ENCODE results near the gene ZNF683. TPM values are rescaled to one million over a fixed set of nuclear protein-coding genes. Genes with fewer than 3 reads are reported as not detected.
"Not testable (repeated sequence)": the region's sequence is repeated elsewhere in the genome, so short reads cannot be mapped to it uniquely, and the experiment has no call there.

ZNF683 gene
- total RNA-seq, 2 donors from 2014 or later, result not detected

GRCh38 chr1:26330276-26330675 lies 42.3 kb downstream of the ZNF683 start:
- no peak for ATAC-seq
- Mint-ChIP-seq H3K27me3 (peaks cover 0 to 2% of the 10 kb centered on the region in 2 donors), H3K9me3 (no peaks in the 10 kb centered on the region), H3K4me1 (ENCODE audit: low read depth in 2 of 2) (no peaks in the 10 kb centered on the region), H3K4me3 (no peak overlapping the region), H3K27ac (no peak overlapping the region), H3K36me3 (no peaks in the 10 kb centered on the region)
- no peak for DNase-seq (ENCODE audit: low spot score)

- H3K4me1 Mint-ChIP-seq (ENCODE audit: low read depth in 2 of 2); H3K4me3 Mint-ChIP-seq; H3K36me3 Mint-ChIP-seq; ATAC-seq; H3K9me3 Mint-ChIP-seq; H3K27ac Mint-ChIP-seq; DNase-seq (ENCODE audit: low spot score); H3K27me3 Mint-ChIP-seq: not testable (repeated sequence)
Measured at GRCh38 chr1:26329380-26329779, 43.2 kb downstream of the ZNF683 start.

GRCh38 chr1:26328597-26328996 lies 44.0 kb downstream of the ZNF683 start:
- Mint-ChIP-seq H3K4me1 (ENCODE audit: low read depth in 2 of 2) (no peaks in the 10 kb centered on the region), H3K9me3 (no peaks in the 10 kb centered on the region)
- no peak for ATAC-seq

GRCh38 chr1:26327956-26328362 lies 44.6 kb downstream of the ZNF683 start:
- no peak overlapping the region for H3K4me3 Mint-ChIP-seq
- no peak overlapping the region for H3K27ac Mint-ChIP-seq
- no peak for ATAC-seq
- no peaks in the 10 kb centered on the region for H3K9me3 Mint-ChIP-seq
- no peak for DNase-seq (ENCODE audit: low spot score)
- H3K27me3 Mint-ChIP-seq, result peaks cover 0 to under 1% of the 10 kb centered on the region in 2 donors
- no peaks in the 10 kb centered on the region for H3K36me3 Mint-ChIP-seq
- H3K4me1 Mint-ChIP-seq (ENCODE audit: low read depth in 2 of 2), result peaks cover 0 to 3% of the 10 kb centered on the region in 2 donors

More at GRCh38 chr1:26328597-26328996, 44.0 kb downstream of the ZNF683 start:
- no peak overlapping the region for H3K4me3 Mint-ChIP-seq
- H3K27ac Mint-ChIP-seq, result no peak overlapping the region
- DNase-seq (ENCODE audit: low spot score), result no peak
- H3K27me3 Mint-ChIP-seq, result peaks cover 0 to 2% of the 10 kb centered on the region in 2 donors
- H3K36me3 Mint-ChIP-seq, result no peaks in the 10 kb centered on the region

GRCh38 chr1:26324550-26324949 lies 48.0 kb downstream of the ZNF683 start:
- H3K36me3 Mint-ChIP-seq, result no peaks in the 10 kb centered on the region
- H3K27ac Mint-ChIP-seq, result no peak overlapping the region
- H3K9me3 Mint-ChIP-seq, result no peaks in the 10 kb centered on the region
- ATAC-seq (no peak), DNase-seq (ENCODE audit: low spot score) (no peak)
- H3K27me3 Mint-ChIP-seq, result no peaks in the 10 kb centered on the region
- H3K4me3 Mint-ChIP-seq, result no peak overlapping the region
- H3K4me1 Mint-ChIP-seq (ENCODE audit: low read depth in 2 of 2), result peaks cover 17% of the 10 kb centered on the region in 2 donors

GRCh38 chr1:26323382-26323781 lies 49.2 kb downstream of the ZNF683 start:
- ATAC-seq, result no peak
- Mint-ChIP-seq H3K27ac (peak overlapping the region; percentile 21 to 49), H3K4me3 (no peak overlapping the region), H3K27me3 (no peaks in the 10 kb centered on the region), H3K4me1 (ENCODE audit: low read depth in 2 of 2) (peaks cover 21 to 26% of the 10 kb centered on the region in 2 donors), H3K36me3 (no peaks in the 10 kb centered on the region), H3K9me3 (no peaks in the 10 kb centered on the region)
- no peak for DNase-seq (ENCODE audit: low spot score)

- H3K9me3 Mint-ChIP-seq, result no peaks in the 10 kb centered on the region
- no peaks in the 10 kb centered on the region for H3K27me3 Mint-ChIP-seq
- peaks cover 34 to 39% of the 10 kb centered on the region in 2 donors for H3K4me1 Mint-ChIP-seq (ENCODE audit: low read depth in 2 of 2)
- no peak overlapping the region for H3K27ac Mint-ChIP-seq
- DNase-seq (ENCODE audit: low spot score) (no peak), ATAC-seq (no peak)
- no peaks in the 10 kb centered on the region for H3K36me3 Mint-ChIP-seq
- no peak overlapping the region for H3K4me3 Mint-ChIP-seq
Measured at GRCh38 chr1:26322042-26322331, 50.6 kb downstream of the ZNF683 start.

- ATAC-seq (peak; percentile 88 to 89), DNase-seq (ENCODE audit: low spot score) (peak; percentile 90)
- Mint-ChIP-seq H3K4me3 (peak overlapping the region; percentile 66), H3K27ac (peak overlapping the region; percentile 36 to 64), H3K27me3 (no peaks in the 10 kb centered on the region), H3K9me3 (no peaks in the 10 kb centered on the region), H3K4me1 (ENCODE audit: low read depth in 2 of 2) (peaks cover 35 to 39% of the 10 kb centered on the region in 2 donors), H3K36me3 (no peaks in the 10 kb centered on the region)
Measured at GRCh38 chr1:26321315-26322041, 51.1 kb downstream of the ZNF683 start.

GRCh38 chr1:26320896-26321295 lies 51.7 kb downstream of the ZNF683 start:
- H3K27me3 Mint-ChIP-seq, result no peaks in the 10 kb centered on the region
- peaks cover 35 to 43% of the 10 kb centered on the region in 2 donors for H3K4me1 Mint-ChIP-seq (ENCODE audit: low read depth in 2 of 2)
- H3K4me3 Mint-ChIP-seq, result peak overlapping the region; percentile 66
- peak overlapping the region; percentile 36 to 64 for H3K27ac Mint-ChIP-seq
- H3K9me3 Mint-ChIP-seq, result no peaks in the 10 kb centered on the region
- no peaks in the 10 kb centered on the region for H3K36me3 Mint-ChIP-seq
- no peak for DNase-seq (ENCODE audit: low spot score)
- no peak for ATAC-seq

- peak; percentile 29 to 60 for ATAC-seq
Measured at GRCh38 chr1:26318338-26319064, 54.0 kb downstream of the ZNF683 start.

GRCh38 chr1:26317612-26318337 lies 54.8 kb downstream of the ZNF683 start, which contains the start of gene CD52:
TSS of gene CD52 (plus strand) at chr1:26317958. CDS start at chr1:26318018, 60 bp downstream.
- Mint-ChIP-seq H3K4me1 (ENCODE audit: low read depth in 2 of 2) (peaks cover 60 to 66% of the 10 kb centered on the region in 2 donors), H3K27me3 (no peaks in the 10 kb centered on the region), H3K4me3 (peak within 1 kb of the TSS; percentile 82), H3K27ac (peak within 1 kb of the TSS; percentile 56 to 86), H3K36me3 (no peaks in the 10 kb centered on the region), H3K9me3 (no peaks in the 10 kb centered on the region)
- no peak for DNase-seq (ENCODE audit: low spot score)
- ATAC-seq, result peak; percentile 45 to 50

More at GRCh38 chr1:26318338-26319064, 54.0 kb downstream of the ZNF683 start:
- Mint-ChIP-seq H3K27ac (peak overlapping the region; percentile 56 to 86), H3K36me3 (no peaks in the 10 kb centered on the region), H3K27me3 (no peaks in the 10 kb centered on the region), H3K9me3 (no peaks in the 10 kb centered on the region), H3K4me3 (peak overlapping the region; percentile 82), H3K4me1 (ENCODE audit: low read depth in 2 of 2) (peaks cover 57 to 62% of the 10 kb centered on the region in 2 donors)
- no peak for DNase-seq (ENCODE audit: low spot score)

GRCh38 chr1:26317146-26317545 lies 55.4 kb downstream of the ZNF683 start:
- H3K36me3 Mint-ChIP-seq, result no peaks in the 10 kb centered on the region
- H3K27ac Mint-ChIP-seq, result peak overlapping the region; percentile 1 to 56
- H3K27me3 Mint-ChIP-seq, result no peaks in the 10 kb centered on the region
- peaks cover 60 to 61% of the 10 kb centered on the region in 2 donors for H3K4me1 Mint-ChIP-seq (ENCODE audit: low read depth in 2 of 2)
- peak overlapping the region; percentile 82 for H3K4me3 Mint-ChIP-seq
- no peak for DNase-seq (ENCODE audit: low spot score)
- no peaks in the 10 kb centered on the region for H3K9me3 Mint-ChIP-seq
- ATAC-seq, result no peak

- H3K9me3 Mint-ChIP-seq, result no peaks in the 10 kb centered on the region
- peak overlapping the region; percentile 28 for H3K4me3 Mint-ChIP-seq
- peaks cover 55 to 61% of the 10 kb centered on the region in 2 donors for H3K4me1 Mint-ChIP-seq (ENCODE audit: low read depth in 2 of 2)
- no peak for DNase-seq (ENCODE audit: low spot score)
- ATAC-seq, result no peak
- H3K36me3 Mint-ChIP-seq, result no peaks in the 10 kb centered on the region
- H3K27me3 Mint-ChIP-seq, result no peaks in the 10 kb centered on the region
- peak overlapping the region in 1 of 2 donors; percentile 56 for H3K27ac Mint-ChIP-seq
Measured at GRCh38 chr1:26315874-26316850, 56.4 kb downstream of the ZNF683 start.

All from natural killer cell treated with Interleukin-12 subunit alpha and Interleukin-12 subunit beta and Interleukin-15 and Interleukin-18, amount 100 ng/mL, for 72 hours (primary cell).